Fibroblast of skin of left biceps (primary cell): ENCODE measurements around the gene RGS10.
"Not testable (repeated sequence)": the region's sequence is repeated elsewhere in the genome, so short reads cannot be mapped to it uniquely, and the experiment has no call there.

Experiments
- DNase-seq, 2 experiments: peaks; one replicate each; pipeline ENCODE4 v3.0.0-alpha.2; 2013; ENCODE audit warnings: low read depth in 2 of 2

Gene RGS10

GRCh38 chr10:119542357-119542987 is at the start of gene RGS10:
Gene RGS10, minus strand, starts transcription at chr10:119542719. Its CDS starts 81 bp downstream, at chr10:119542638.
- peak; percentile 50 to 57 for DNase-seq

- no peak for DNase-seq
Observed at GRCh38 chr10:119588071-119588470, 45.6 kb upstream of the RGS10 start.

- DNase-seq: no peak
Observed at GRCh38 chr10:119578355-119578754, 35.8 kb upstream of the RGS10 start.

- no peak for DNase-seq
Observed at GRCh38 chr10:119575991-119576390, 33.5 kb upstream of the RGS10 start.

GRCh38 chr10:119575506-119575905 is 33.0 kb upstream of the RGS10 start:
- no peak for DNase-seq

GRCh38 chr10:119567978-119568377 is 25.5 kb upstream of the RGS10 start:
- no peak for DNase-seq

- DNase-seq: no peak
Observed at GRCh38 chr10:119562097-119562496, 19.6 kb upstream of the RGS10 start.

- DNase-seq: not testable (repeated sequence)
Observed at GRCh38 chr10:119559511-119559910, 17.0 kb upstream of the RGS10 start.

GRCh38 chr10:119556081-119556480 is 13.6 kb upstream of the RGS10 start:
- DNase-seq: not testable (repeated sequence)

- no peak for DNase-seq
Observed at GRCh38 chr10:119555178-119555784, 12.8 kb upstream of the RGS10 start.

- no peak for DNase-seq
Observed at GRCh38 chr10:119550827-119551226, 8.3 kb upstream of the RGS10 start.

- no peak for DNase-seq
Observed at GRCh38 chr10:119549247-119549999, 6.9 kb upstream of the RGS10 start.

GRCh38 chr10:119546009-119546408 is 3.5 kb upstream of the RGS10 start:
- DNase-seq: no peak

- no peak for DNase-seq
Observed at GRCh38 chr10:119545310-119545709, 2.8 kb upstream of the RGS10 start.

GRCh38 chr10:119543814-119544642 is 1.5 kb upstream of the RGS10 start:
- DNase-seq: no peak

- no peak for DNase-seq
Observed at GRCh38 chr10:119542988-119543813, 682 bp upstream of the RGS10 start.

GRCh38 chr10:119541459-119542356 is 811 bp downstream of the RGS10 start:
- no peak for DNase-seq

- DNase-seq: no peak
Observed at GRCh38 chr10:119541046-119541445, 1.5 kb downstream of the RGS10 start.

- no peak for DNase-seq
Observed at GRCh38 chr10:119540038-119540437, 2.5 kb downstream of the RGS10 start.

- DNase-seq: no peak
Observed at GRCh38 chr10:119539359-119539825, 3.1 kb downstream of the RGS10 start.
